DMS 273 treated with DMSO at 0.1 percent for 48 hours (cell line): ENCODE data around the gene CDK12.
"Not testable (repeated sequence)": the region's sequence is repeated elsewhere in the genome, so short reads cannot be mapped to it uniquely, and the experiment has no call there.

ENCODE experiments used
- DNase-seq: peaks from one replicate; lab custom pipeline; 2025; lab: John Stamatoyannopoulos, UW

Gene CDK12

GRCh38 chr17:39461113-39461925 is at the start of gene CDK12:
CDK12 (plus strand) TSS chr17:39461486; CDS start chr17:39462072, 586 bp downstream.
- peak; percentile 95 for DNase-seq

- no peak for DNase-seq
These were observed 45.1 kb upstream of the CDK12 start for GRCh38 chr17:39416141-39416540.

GRCh38 chr17:39429600-39429999 is 31.7 kb upstream of the CDK12 start:
- no peak for DNase-seq

DNA sequence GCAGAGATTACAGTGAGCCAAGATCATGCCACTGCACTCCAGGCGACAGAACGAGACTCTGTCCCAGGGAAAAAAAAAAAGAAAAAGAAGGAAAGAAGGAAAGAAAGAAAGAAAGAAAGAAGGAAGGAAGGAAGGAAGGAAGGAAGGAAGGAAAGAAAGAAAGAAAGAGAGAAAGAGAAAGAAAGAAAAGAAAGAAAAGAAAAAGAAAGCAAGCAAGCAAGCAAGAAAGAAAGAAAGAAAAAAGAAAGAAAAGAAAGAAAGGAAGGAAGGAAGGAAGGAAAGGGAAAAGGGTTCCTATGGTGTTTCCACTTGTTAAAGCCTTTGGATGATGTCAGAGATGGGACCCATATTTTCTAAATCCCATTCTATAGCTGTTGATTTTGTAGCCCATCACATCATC is 21.4 kb upstream of the CDK12 start:
- not testable (repeated sequence) for DNase-seq

GRCh38 chr17:39443326-39443725 is 18.0 kb upstream of the CDK12 start:
- DNase-seq, result no peak

DNA sequence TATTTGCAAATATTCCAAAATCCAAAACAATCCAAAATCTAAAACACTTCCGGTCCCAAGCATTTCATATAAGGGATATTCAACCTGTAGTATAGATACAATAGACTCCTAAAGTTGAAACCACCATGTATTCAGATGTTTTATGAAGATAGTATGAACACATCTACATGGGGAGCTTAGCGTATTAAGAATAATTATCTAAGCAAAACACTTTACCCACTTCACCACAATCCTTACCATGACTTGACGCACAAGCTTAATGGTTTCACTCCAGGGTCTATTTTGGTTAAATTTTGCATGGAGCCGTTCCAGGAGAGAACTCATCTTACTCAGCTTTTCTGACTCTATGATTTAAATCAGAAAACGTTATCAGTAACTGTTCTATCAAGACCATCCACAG is 13.7 kb upstream of the CDK12 start:
- no peak for DNase-seq

GRCh38 chr17:39450051-39450450 is 11.2 kb upstream of the CDK12 start:
- no peak for DNase-seq

DNA sequence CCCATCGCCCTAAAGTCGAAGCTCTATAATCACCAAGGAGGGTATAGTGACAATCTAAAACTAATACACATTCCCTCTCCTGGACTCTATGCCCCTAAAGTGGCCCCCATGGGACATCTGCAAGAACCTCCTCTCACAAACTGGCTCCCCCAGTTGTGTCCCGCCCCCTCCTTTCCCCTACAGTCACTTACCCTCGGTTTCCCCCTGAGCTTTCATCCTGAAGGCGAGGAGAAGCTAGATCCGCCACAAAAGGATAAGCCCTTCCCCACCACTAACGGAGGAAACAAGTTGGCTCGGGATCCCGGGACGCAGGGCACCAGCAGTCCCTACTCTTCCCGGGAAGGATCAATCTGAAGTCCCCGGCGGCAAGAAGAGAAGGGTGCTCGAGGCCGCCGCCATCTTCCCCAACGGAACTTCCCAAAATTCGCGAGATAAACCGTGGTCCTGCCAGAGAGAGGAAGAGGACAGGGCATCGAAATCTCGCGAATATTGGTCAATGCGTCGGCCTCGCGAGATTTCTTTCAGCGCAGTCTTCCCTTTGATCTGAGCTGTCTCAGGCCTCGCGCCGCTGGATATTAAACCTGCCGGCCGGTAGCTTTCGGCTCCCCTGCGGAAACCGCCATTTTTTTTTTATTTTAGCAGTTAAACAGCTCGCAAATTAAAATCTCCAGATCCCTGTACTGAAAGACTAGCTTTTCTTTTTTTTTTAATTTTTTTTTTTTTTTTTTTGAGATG is 10.3 kb upstream of the CDK12 start, which contains the start of gene MED1:
Gene MED1 (minus strand): TSS at position 417 of the 735 bp plus-strand sequence. CDS start 201 bp downstream, at position 216.
- DNase-seq, result peak; percentile 99

DNA sequence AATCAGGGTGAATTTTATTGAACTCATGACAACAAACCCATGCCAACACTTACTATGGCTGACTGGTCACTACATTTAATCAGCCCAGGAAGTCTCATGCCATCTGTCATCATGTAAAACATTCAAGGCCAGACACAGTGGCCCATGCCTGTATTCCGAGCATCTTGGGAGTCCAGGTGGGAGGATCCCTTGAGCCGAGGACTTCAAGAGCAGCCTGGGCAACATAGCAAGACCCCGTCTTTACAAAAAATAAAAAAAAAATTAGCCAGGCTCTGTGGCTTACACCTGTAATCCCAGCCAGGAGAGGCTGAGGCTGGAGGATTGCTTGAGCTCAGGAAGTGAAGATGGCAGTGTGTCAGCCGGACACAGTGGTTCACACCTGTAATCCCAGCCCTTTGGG is 5.4 kb upstream of the CDK12 start:
- no peak for DNase-seq

DNA sequence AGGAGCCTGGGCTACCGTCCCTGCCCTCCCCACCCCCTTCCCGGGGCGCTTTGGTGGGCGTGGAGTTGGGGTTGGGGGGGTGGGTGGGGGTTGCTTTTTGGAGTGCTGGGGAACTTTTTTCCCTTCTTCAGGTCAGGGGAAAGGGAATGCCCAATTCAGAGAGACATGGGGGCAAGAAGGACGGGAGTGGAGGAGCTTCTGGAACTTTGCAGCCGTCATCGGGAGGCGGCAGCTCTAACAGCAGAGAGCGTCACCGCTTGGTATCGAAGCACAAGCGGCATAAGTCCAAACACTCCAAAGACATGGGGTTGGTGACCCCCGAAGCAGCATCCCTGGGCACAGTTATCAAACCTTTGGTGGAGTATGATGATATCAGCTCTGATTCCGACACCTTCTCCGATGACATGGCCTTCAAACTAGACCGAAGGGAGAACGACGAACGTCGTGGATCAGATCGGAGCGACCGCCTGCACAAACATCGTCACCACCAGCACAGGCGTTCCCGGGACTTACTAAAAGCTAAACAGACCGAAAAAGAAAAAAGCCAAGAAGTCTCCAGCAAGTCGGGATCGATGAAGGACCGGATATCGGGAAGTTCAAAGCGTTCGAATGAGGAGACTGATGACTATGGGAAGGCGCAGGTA is 762 bp downstream of the CDK12 start:
- peak; percentile 9 for DNase-seq

DNA sequence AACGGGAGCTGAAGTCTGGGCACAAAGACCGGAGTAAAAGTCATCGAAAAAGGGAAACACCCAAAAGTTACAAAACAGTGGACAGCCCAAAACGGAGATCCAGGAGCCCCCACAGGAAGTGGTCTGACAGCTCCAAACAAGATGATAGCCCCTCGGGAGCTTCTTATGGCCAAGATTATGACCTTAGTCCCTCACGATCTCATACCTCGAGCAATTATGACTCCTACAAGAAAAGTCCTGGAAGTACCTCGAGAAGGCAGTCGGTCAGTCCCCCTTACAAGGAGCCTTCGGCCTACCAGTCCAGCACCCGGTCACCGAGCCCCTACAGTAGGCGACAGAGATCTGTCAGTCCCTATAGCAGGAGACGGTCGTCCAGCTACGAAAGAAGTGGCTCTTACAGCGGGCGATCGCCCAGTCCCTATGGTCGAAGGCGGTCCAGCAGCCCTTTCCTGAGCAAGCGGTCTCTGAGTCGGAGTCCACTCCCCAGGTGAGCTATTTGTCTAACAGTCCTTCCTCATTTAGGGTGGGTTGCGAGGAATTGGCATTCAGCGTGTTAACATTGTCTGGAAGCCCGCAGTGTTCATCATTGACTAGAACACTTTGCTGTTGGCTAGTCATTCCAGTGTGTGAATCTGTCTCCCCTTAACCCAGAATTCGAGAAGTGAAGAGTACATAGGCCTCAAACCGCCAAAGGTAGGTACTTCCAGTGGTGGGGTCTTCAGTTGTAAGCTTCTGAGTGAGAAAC is 1.5 kb downstream of the CDK12 start:
- no peak for DNase-seq

GRCh38 chr17:39464639-39465181 is 3.4 kb downstream of the CDK12 start:
- not testable (repeated sequence) for DNase-seq

- not testable (repeated sequence) for DNase-seq
These were observed 7.3 kb downstream of the CDK12 start for GRCh38 chr17:39468610-39469009.

DNA sequence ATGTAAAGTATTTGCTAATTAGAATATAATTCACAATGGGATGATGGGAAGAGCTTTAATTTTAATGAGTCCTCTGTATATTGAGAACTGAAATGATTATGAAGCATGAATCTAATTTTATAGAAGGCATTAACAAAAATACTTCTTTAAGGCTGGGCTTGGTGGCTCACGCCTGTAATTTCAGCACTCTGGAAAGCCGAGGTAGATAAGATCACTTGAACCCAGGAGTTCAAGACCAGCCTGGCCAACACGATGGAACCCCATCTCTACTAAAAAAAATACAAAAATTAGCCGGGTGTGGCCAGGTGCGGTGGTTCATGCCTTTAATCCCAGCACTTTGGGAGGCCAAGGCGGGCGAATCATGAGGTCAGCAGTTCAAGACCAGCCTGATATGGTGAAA is 12.0 kb downstream of the CDK12 start:
- no peak for DNase-seq

DNA sequence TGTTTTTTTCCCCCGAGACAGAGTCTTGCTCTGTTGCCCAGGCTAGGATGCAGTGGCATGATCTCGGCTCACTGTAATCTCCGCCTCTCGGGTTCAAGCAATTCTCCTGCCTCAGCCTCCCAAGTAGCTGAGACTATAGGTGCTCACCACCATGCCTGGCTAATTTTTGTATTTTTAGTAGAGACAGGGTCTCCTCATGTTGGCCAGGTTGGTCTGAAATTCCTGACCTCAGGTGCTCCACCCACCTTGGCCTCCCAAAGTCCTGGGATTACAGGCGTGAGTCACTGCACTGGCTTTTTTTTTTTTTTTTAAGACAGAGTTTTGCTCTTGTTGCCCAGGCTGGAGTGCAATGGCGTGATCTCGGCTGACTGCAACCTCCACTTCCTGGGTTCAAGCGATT is 18.3 kb downstream of the CDK12 start:
- not testable (repeated sequence) for DNase-seq

GRCh38 chr17:39483506-39483905 is 22.2 kb downstream of the CDK12 start:
- no peak for DNase-seq

- no peak for DNase-seq
These were observed 22.9 kb downstream of the CDK12 start for GRCh38 chr17:39484178-39484577.

GRCh38 chr17:39485555-39485954 is 24.3 kb downstream of the CDK12 start:
- DNase-seq, result no peak

GRCh38 chr17:39486242-39486641 is 25.0 kb downstream of the CDK12 start:
- DNase-seq, result no peak

DNA sequence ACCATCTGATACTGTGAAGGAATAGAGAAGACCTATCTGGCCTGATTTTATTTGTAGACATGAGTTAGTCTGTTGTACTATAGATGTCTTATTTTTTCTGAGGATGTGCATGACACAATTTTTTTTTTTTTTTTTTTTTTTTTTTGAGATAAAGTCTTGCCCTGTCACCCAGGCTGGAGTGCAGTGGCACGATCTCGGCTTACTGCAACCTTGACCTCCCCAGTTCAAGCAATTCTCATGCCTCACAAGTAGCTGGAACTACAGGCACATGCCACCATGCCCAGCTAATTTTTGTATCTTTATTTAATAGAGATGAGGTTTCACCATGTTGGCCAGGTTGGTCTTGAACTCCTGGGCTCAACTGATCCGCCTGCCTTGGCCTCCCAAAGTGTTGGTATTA is 26.2 kb downstream of the CDK12 start:
- not testable (repeated sequence) for DNase-seq

DNA sequence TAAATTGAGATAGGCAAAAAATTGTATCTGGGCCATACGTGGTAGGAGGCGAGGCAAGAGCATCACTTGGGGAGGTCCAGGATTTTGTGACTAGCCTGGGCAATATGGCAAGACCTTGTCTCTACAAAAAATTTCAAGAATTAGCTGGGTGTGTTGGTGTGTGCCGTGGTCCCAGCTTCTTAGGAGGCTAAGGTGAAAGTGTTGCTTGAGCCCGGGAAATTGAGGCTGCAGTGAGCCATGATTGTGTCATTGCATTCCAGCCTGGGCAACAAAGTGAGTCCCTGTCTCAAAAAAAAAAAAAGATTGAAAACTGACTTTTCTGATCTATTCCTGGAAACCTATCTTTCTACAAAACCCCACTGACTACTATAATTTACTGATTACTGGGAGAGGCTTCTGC is 26.7 kb downstream of the CDK12 start:
- DNase-seq, result no peak

- not testable (repeated sequence) for DNase-seq
These were observed 35.6 kb downstream of the CDK12 start for GRCh38 chr17:39496921-39497320.
